Astrocyte (in vitro differentiated cells and primary cell): ENCODE data around the gene LHFPL3. TPM values are rescaled to one million over a fixed set of nuclear protein-coding genes. Genes with fewer than 3 reads are reported as not detected.
"Not testable (repeated sequence)": the region's sequence is repeated elsewhere in the genome, so short reads cannot be mapped to it uniquely, and the experiment has no call there.

Experiments
- DNase-seq: peaks from one replicate; pipeline ENCODE4 v3.0.0-alpha.2; 2010; ENCODE audit warnings: low read depth
- FAIRE-seq: peaks from 2 replicates; lab custom pipeline; 2011; peaks lifted over from hg19 to GRCh38; lab: Jason Lieb, UNC
- H2AFZ ChIP-seq: 2 replicates; pipeline ENCODE4 v1.6.0; 2012; ENCODE audit warnings: low read depth, low read length, inconsistent platforms
- H3K27ac ChIP-seq: 2 replicates; pipeline ENCODE4 v1.5.1; 2011; ENCODE audit warnings: low read depth, low read length, inconsistent platforms
- H3K27me3 ChIP-seq: 2 replicates; pipeline ENCODE4 v1.6.0; 2011; ENCODE audit warnings: low read length, inconsistent platforms; ENCODE audit not compliant: insufficient read depth
- H3K36me3 ChIP-seq: 2 replicates; pipeline ENCODE4 v1.5.1; 2011; ENCODE audit warnings: low read length, inconsistent platforms; ENCODE audit not compliant: insufficient read depth
- H3K4me1 ChIP-seq: 2 replicates; pipeline ENCODE4 v1.5.1; 2011; ENCODE audit warnings: low read length, inconsistent platforms; ENCODE audit not compliant: insufficient read depth
- H3K4me2 ChIP-seq: 2 replicates; pipeline ENCODE4 v1.6.0; 2012; ENCODE audit warnings: low read length, inconsistent platforms
- H3K4me3 ChIP-seq: 2 replicates; pipeline ENCODE4 v1.5.1; 2011; ENCODE audit warnings: low read depth, mild to moderate bottlenecking, low read length, inconsistent platforms; ENCODE audit not compliant: insufficient read depth
- H3K79me2 ChIP-seq: 2 replicates; pipeline ENCODE4 v1.6.0; 2012; ENCODE audit warnings: mild to moderate bottlenecking, low read length, inconsistent platforms; ENCODE audit not compliant: insufficient read depth
- H3K9ac ChIP-seq: 2 replicates; pipeline ENCODE4 v1.6.0; 2012; ENCODE audit warnings: mild to moderate bottlenecking, low read length, inconsistent platforms
- H3K9me3 ChIP-seq: 2 replicates; pipeline ENCODE4 v1.5.1; 2012; ENCODE audit warnings: low read depth, mild to moderate bottlenecking, low read length, inconsistent platforms; ENCODE audit not compliant: insufficient read depth
- H4K20me1 ChIP-seq: 2 replicates; pipeline ENCODE4 v1.6.0; 2012; ENCODE audit warnings: low read length, inconsistent platforms; ENCODE audit not compliant: insufficient read depth
- H3K27ac Mint-ChIP-seq: one replicate; pipeline ENCODE4 v1.8.0; 2021; ENCODE audit warnings: mild to moderate bottlenecking, mixed read lengths; ENCODE audit not compliant: unreplicated experiment
- H3K27me3 Mint-ChIP-seq: one replicate; pipeline ENCODE4 v1.8.0; 2021; ENCODE audit warnings: low read depth, mixed read lengths; ENCODE audit not compliant: unreplicated experiment
- H3K36me3 Mint-ChIP-seq: one replicate; pipeline ENCODE4 v1.8.0; 2021; ENCODE audit warnings: low read depth, mixed read lengths; ENCODE audit not compliant: unreplicated experiment
- H3K4me1 Mint-ChIP-seq: one replicate; pipeline ENCODE4 v1.8.0; 2021; ENCODE audit warnings: low read depth, mixed read lengths; ENCODE audit not compliant: unreplicated experiment
- H3K4me3 Mint-ChIP-seq: one replicate; pipeline ENCODE4 v1.8.0; 2021; ENCODE audit warnings: mild to moderate bottlenecking, moderate library complexity, mixed read lengths; ENCODE audit not compliant: unreplicated experiment
- H3K9me3 Mint-ChIP-seq: one replicate; pipeline ENCODE4 v1.8.0; 2021; ENCODE audit warnings: mild to moderate bottlenecking, mixed read lengths; ENCODE audit not compliant: unreplicated experiment
- CTCF ChIP-seq: IDR thresholded peaks from 2 replicates; pipeline ENCODE4 v1.5.1; 2011; ENCODE audit warnings: low read depth, mild to moderate bottlenecking, inconsistent platforms, low read length, moderate library complexity; ENCODE audit not compliant: insufficient read depth
- EZH2 ChIP-seq: IDR thresholded peaks from 2 replicates; pipeline ENCODE4 v1.6.1; 2012; ENCODE audit warnings: mild to moderate bottlenecking, low read length, inconsistent platforms; ENCODE audit not compliant: insufficient read depth
- total RNA-seq: library from RNA; stranded (reverse); gene quantifications from 2 replicates; pipeline ENCODE4 v1.2.1, GENCODE V29; 2021

Gene LHFPL3
- total RNA-seq, 1 donor from 2014 or later: not detected

GRCh38 chr7:104569751-104570150 is 241.3 kb downstream of the LHFPL3 start:
- DNase-seq (no peak), FAIRE-seq (no peak)
- Histone ChIP-seq H2AFZ (no peak overlapping the region), H3K4me1 (no peaks in the 10 kb centered on the region), H3K9ac (no peak overlapping the region), H3K27me3 (no peaks in the 10 kb centered on the region), H3K4me2 (no peak overlapping the region), H3K4me3 (no peak overlapping the region), H3K27ac (no peak overlapping the region), H3K36me3 (no peaks in the 10 kb centered on the region), H3K9me3 (peaks cover 2% of the 10 kb centered on the region), H4K20me1 (no peaks in the 10 kb centered on the region), H3K79me2 (no peaks in the 10 kb centered on the region)
- Mint-ChIP-seq H3K4me1 (no peaks in the 10 kb centered on the region), H3K27me3 (peaks cover 13% of the 10 kb centered on the region), H3K36me3 (no peaks in the 10 kb centered on the region), H3K27ac (no peak overlapping the region), H3K9me3 (no peaks in the 10 kb centered on the region), H3K4me3 (no peak overlapping the region)
- no peak for TF ChIP-seq EZH2
- no peak for TF ChIP-seq CTCF

- Mint-ChIP-seq H3K4me3 (no peak overlapping the region), H3K27me3 (peaks cover 19% of the 10 kb centered on the region), H3K27ac (no peak overlapping the region), H3K36me3 (no peaks in the 10 kb centered on the region), H3K4me1 (no peaks in the 10 kb centered on the region), H3K9me3 (no peaks in the 10 kb centered on the region)
- Histone ChIP-seq H3K9ac (no peak overlapping the region), H3K36me3 (no peaks in the 10 kb centered on the region), H4K20me1 (no peaks in the 10 kb centered on the region), H3K4me1 (no peaks in the 10 kb centered on the region), H2AFZ (no peak overlapping the region), H3K79me2 (no peaks in the 10 kb centered on the region), H3K4me3 (no peak overlapping the region), H3K27ac (no peak overlapping the region), H3K4me2 (no peak overlapping the region), H3K9me3 (peaks cover 2% of the 10 kb centered on the region), H3K27me3 (no peaks in the 10 kb centered on the region)
- FAIRE-seq (no peak), DNase-seq (no peak)
- TF ChIP-seq EZH2 (no peak), CTCF (no peak)
Observed at GRCh38 chr7:104572554-104572953, 244.2 kb downstream of the LHFPL3 start.

- Histone ChIP-seq H3K27ac (no peak overlapping the region), H3K27me3 (no peaks in the 10 kb centered on the region), H3K36me3 (no peaks in the 10 kb centered on the region), H4K20me1 (no peaks in the 10 kb centered on the region), H3K4me3 (no peak overlapping the region), H3K9me3 (no peaks in the 10 kb centered on the region), H3K4me1 (no peaks in the 10 kb centered on the region), H3K9ac (no peak overlapping the region), H2AFZ (no peak overlapping the region), H3K4me2 (no peak overlapping the region), H3K79me2 (no peaks in the 10 kb centered on the region)
- TF ChIP-seq EZH2: no peak
- no peak for TF ChIP-seq CTCF
- no peak for FAIRE-seq
- no peak for DNase-seq
- Mint-ChIP-seq H3K36me3 (no peaks in the 10 kb centered on the region), H3K4me1 (peaks cover 4% of the 10 kb centered on the region), H3K9me3 (no peaks in the 10 kb centered on the region), H3K4me3 (no peak overlapping the region), H3K27ac (peak overlapping the region; percentile 49), H3K27me3 (no peaks in the 10 kb centered on the region)
Observed at GRCh38 chr7:104584620-104585019, 256.2 kb downstream of the LHFPL3 start.

- H3K4me3 Mint-ChIP-seq, H3K4me2 ChIP-seq, H2AFZ ChIP-seq, H3K4me1 ChIP-seq, H3K36me3 Mint-ChIP-seq, H3K27me3 Mint-ChIP-seq, H3K4me1 Mint-ChIP-seq, H3K9me3 Mint-ChIP-seq, H3K9me3 ChIP-seq, H3K36me3 ChIP-seq, H3K27ac ChIP-seq, H3K9ac ChIP-seq, H3K27ac Mint-ChIP-seq, H3K79me2 ChIP-seq, H3K4me3 ChIP-seq, H3K27me3 ChIP-seq, DNase-seq, H4K20me1 ChIP-seq, FAIRE-seq: not testable (repeated sequence)
Observed at GRCh38 chr7:104595591-104595990, 267.2 kb downstream of the LHFPL3 start.
